HepG2 (cell line): Measurements from ENCODE around the gene ASAP2. TPM values are rescaled to one million over a fixed set of nuclear protein-coding genes. Genes with fewer than 3 reads are reported as not detected.

Experiments used
- AGO1 ChIP-seq: fragments of 200-400 bp; formaldehyde crosslinking; IDR thresholded peaks from 2 replicates; pipeline ENCODE4 v1.6.1; 2017; ENCODE audit warnings: mild to moderate bottlenecking, low read depth, low read length, moderate library complexity; ENCODE audit not compliant: poor library complexity, severe bottlenecking
- BHLHE40 ChIP-seq: IDR thresholded peaks from 2 replicates; pipeline ENCODE4 v1.6.1; 2011; ENCODE audit warnings: low read length, improper control_type of control experiment
- CAMTA2 ChIP-seq: sonication (generic); formaldehyde crosslinking; IDR thresholded peaks from 2 replicates; pipeline ENCODE4 v1.4.0; 2020; ENCODE audit warnings: mild to moderate bottlenecking, missing genetic modification reagents, borderline replicate concordance
- CCDC6 ChIP-seq: sonication (generic); formaldehyde crosslinking; IDR thresholded peaks from 2 replicates; pipeline ENCODE4 v1.8.1; 2022; ENCODE audit warnings: mild to moderate bottlenecking, missing genetic modification reagents, moderate library complexity
- FOXA3 ChIP-seq: IDR thresholded peaks from 2 replicates; pipeline ENCODE4 v1.6.1; 2016; ENCODE audit warnings: missing genetic modification reagents, missing compliant biosample characterization
- ISX ChIP-seq: sonication (generic); formaldehyde crosslinking; conservative IDR thresholded peaks from 2 replicates; pipeline ENCODE4 v1.5.0; 2020; ENCODE audit warnings: missing genetic modification reagents
- JUN ChIP-seq: sonication (generic); formaldehyde crosslinking; IDR thresholded peaks from 2 replicates; pipeline ENCODE4 v1.4.0; 2020; ENCODE audit warnings: mild to moderate bottlenecking, missing genetic modification reagents
- MTA3 ChIP-seq: sonication (generic); formaldehyde crosslinking; IDR thresholded peaks from 2 replicates; pipeline ENCODE4 v1.4.0; 2020; ENCODE audit warnings: missing genetic modification reagents
- NCOA5 ChIP-seq: sonication (generic); formaldehyde crosslinking; IDR thresholded peaks from 2 replicates; pipeline ENCODE4 v1.4.0; 2020; ENCODE audit warnings: missing genetic modification reagents
- NFKBIZ ChIP-seq: IDR thresholded peaks from 2 replicates; pipeline ENCODE4 v1.6.1; 2018; ENCODE audit warnings: missing genetic modification reagents, missing compliant biosample characterization
- PAF1 ChIP-seq: IDR thresholded peaks from 2 replicates; pipeline ENCODE4 v1.6.1; 2016; ENCODE audit warnings: missing genetic modification reagents, missing compliant biosample characterization
- PPARG ChIP-seq: conservative IDR thresholded peaks from 2 replicates; pipeline ENCODE4 v1.6.1; 2016; ENCODE audit warnings: missing biosample characterization, missing genetic modification reagents
- RFX5 ChIP-seq: IDR thresholded peaks from 2 replicates; pipeline ENCODE4 v1.6.1; 2011; ENCODE audit warnings: low read depth, low read length, improper control_type of control experiment
- SAFB2 ChIP-seq: sonication (generic); formaldehyde crosslinking; IDR thresholded peaks from 2 replicates; pipeline ENCODE4 v1.5.1; 2020; ENCODE audit warnings: missing genetic modification reagents, low read depth, mild to moderate bottlenecking, borderline replicate concordance
- SRY ChIP-seq: sonication (generic); formaldehyde crosslinking; IDR thresholded peaks from 2 replicates; pipeline ENCODE4 v1.8.0; 2022; ENCODE audit warnings: mild to moderate bottlenecking, missing genetic modification reagents
- TCF7L2 ChIP-seq: IDR thresholded peaks from 2 replicates; pipeline ENCODE4 v1.6.1; 2011; ENCODE audit warnings: mild to moderate bottlenecking, low read depth, low read length, moderate library complexity
- ZBTB3 ChIP-seq: sonication (generic); formaldehyde crosslinking; IDR thresholded peaks from 2 replicates; pipeline ENCODE4 v1.4.0; 2020; ENCODE audit warnings: low read depth, mild to moderate bottlenecking, moderate library complexity, missing genetic modification reagents, borderline replicate concordance
- ZC3H4 ChIP-seq: sonication (generic); formaldehyde crosslinking; IDR thresholded peaks from 2 replicates; pipeline ENCODE4 v1.4.0; 2020; ENCODE audit warnings: missing genetic modification reagents, borderline replicate concordance
- ZFP36L2 ChIP-seq: sonication (generic); formaldehyde crosslinking; IDR thresholded peaks from 2 replicates; pipeline ENCODE4 v1.4.0; 2020; ENCODE audit warnings: missing genetic modification reagents
- ZNF263 ChIP-seq: sonication (generic); formaldehyde crosslinking; IDR thresholded peaks from 2 replicates; pipeline ENCODE4 v1.4.0; 2020; ENCODE audit warnings: missing genetic modification reagents
- ZNF589 ChIP-seq: sonication (generic); formaldehyde crosslinking; conservative IDR thresholded peaks from 2 replicates; pipeline ENCODE4 v1.8.0; 2022; ENCODE audit warnings: mild to moderate bottlenecking, moderate library complexity, missing genetic modification reagents
- ZNF598 ChIP-seq: sonication (generic); formaldehyde crosslinking; IDR thresholded peaks from 2 replicates; pipeline ENCODE4 v1.5.1; 2020; ENCODE audit warnings: mild to moderate bottlenecking, missing genetic modification reagents, borderline replicate concordance
- ZNF619 ChIP-seq: sonication (generic); formaldehyde crosslinking; IDR thresholded peaks from 2 replicates; pipeline ENCODE4 v1.4.0; 2020; ENCODE audit warnings: mild to moderate bottlenecking, missing genetic modification reagents
- ZNF781 ChIP-seq: sonication (generic); formaldehyde crosslinking; IDR thresholded peaks from 2 replicates; pipeline ENCODE4 v1.5.1; 2020; ENCODE audit warnings: borderline replicate concordance, mild to moderate bottlenecking, missing genetic modification reagents; ENCODE audit errors: not compliant biosample characterization
- polyA plus RNA-seq, 8 experiments: library from polyadenylated mRNA; depleted of rRNA in 3 of 8; stranded (reverse) in 7 of 8; unstranded in 1 of 8; fragments of >200 nt; fragmentation: Illumina TruSeq in 4 of 8; extraction: Trizol in 4 of 8; gene quantifications; 2 replicates each; pipeline versions ENCODE4 v1.2.1 to v1.2.3, GENCODE V29; 2011 to 2016; ENCODE audit warnings: low read depth in 4 of 8, missing spikeins in 1 of 8, mixed read lengths in 1 of 8; ENCODE audit not compliant: insufficient read depth in 1 of 8
- total RNA-seq, 5 experiments: library from RNA; depleted of rRNA; stranded (reverse); fragments of >200 nt; fragmentation: Illumina TruSeq; extraction: Trizol; gene quantifications; 2 replicates each; pipeline ENCODE4 v1.2.3, GENCODE V29; 2016; ENCODE audit warnings: low read depth in 1 of 5
- TF ChIP-seq, protein P1 (sequence below): sonication (generic); formaldehyde crosslinking; IDR thresholded peaks from 2 replicates; pipeline ENCODE4 v1.8.1; 2023; ENCODE audit warnings: missing genetic modification reagents, inconsistent platforms, borderline replicate concordance
- TF ChIP-seq, protein P2 (sequence below): sonication (generic); formaldehyde crosslinking; IDR thresholded peaks from 2 replicates; pipeline ENCODE4 v1.5.1; 2020; ENCODE audit warnings: missing genetic modification reagents, mild to moderate bottlenecking, borderline replicate concordance

Gene ASAP2
- total and polyA plus RNA-seq, 2 of the 13 experiments (the other 11 are each of a cell fraction or from before 2014, with no cell fraction given): 7.3 to 22.3 TPM

DNA sequence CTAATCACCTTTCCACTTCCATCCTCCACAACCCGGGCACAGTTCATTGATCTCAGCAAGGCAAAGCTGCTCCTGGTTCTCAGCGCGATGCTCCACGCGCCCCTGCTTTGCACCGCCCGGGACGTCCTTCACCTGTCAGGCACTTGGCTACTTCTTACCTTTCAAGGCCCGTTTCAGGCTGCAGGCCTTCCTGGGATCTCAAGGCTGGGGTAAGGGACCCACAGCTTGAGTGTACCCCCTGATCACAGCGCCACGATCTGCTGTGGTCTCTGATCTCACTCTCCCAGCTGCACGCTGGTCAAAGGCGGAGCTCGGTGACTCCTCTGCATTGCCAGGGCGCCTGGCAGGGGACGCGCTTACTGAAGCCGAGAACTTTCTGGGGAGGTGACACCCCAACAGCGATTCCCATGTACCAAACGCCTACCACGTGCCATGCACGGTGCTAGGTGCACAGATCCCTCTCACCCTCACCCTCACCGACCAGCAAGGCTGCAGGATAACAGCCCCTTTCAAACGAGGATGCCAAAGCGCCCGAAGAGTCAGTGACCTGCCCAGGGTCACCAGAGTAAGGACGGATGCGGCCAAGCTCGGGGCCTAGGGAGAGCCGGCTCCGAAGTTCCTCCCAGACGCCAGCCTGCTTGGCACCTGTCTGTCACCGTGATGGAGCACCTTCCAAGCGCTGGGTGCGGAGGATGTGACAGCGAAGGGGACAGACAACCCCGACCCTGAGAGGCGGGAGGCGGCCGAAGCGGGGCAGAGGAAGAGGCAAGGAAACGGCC is 215.9 kb downstream of the ASAP2 start (continued):
- peak; percentile 46; the same call in 1 of the 2 replicates for TF ChIP-seq ZNF619 (CRISPR knock-in tag)
- no peak for TF ChIP-seq ZNF589 (CRISPR knock-in tag)
- TF ChIP-seq NCOA5 (CRISPR knock-in tag): no peak
- TF ChIP-seq ZBTB3 (CRISPR knock-in tag): no peak
- no peak for TF ChIP-seq PAF1 (CRISPR knock-in tag)
- no peak for TF ChIP-seq ZFP36L2
- no peak for TF ChIP-seq BHLHE40
- no peak for TF ChIP-seq RFX5
- TF ChIP-seq SRY (CRISPR knock-in tag): peak; percentile 87
- TF ChIP-seq NFKBIZ (CRISPR knock-in tag): no peak
- TF ChIP-seq, protein P1, sequence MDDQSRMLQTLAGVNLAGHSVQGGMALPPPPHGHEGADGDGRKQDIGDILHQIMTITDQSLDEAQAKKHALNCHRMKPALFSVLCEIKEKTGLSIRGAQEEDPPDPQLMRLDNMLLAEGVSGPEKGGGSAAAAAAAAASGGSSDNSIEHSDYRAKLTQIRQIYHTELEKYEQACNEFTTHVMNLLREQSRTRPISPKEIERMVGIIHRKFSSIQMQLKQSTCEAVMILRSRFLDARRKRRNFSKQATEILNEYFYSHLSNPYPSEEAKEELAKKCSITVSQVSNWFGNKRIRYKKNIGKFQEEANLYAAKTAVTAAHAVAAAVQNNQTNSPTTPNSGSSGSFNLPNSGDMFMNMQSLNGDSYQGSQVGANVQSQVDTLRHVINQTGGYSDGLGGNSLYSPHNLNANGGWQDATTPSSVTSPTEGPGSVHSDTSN: no peak
- no peak for TF ChIP-seq JUN (CRISPR knock-in tag)
- TF ChIP-seq PPARG (CRISPR knock-in tag): no peak
- TF ChIP-seq ZNF263 (CRISPR knock-in tag): peak; percentile 11; the same call in 1 of the 2 replicates
- TF ChIP-seq ZC3H4 (CRISPR knock-in tag): no peak
- no peak for TF ChIP-seq ISX
- TF ChIP-seq FOXA3 (CRISPR knock-in tag): no peak
- TF ChIP-seq AGO1: no peak
- TF ChIP-seq SAFB2: no peak
- TF ChIP-seq CAMTA2 (CRISPR knock-in tag): no peak
- no peak for TF ChIP-seq ZNF598 (CRISPR knock-in tag)
- TF ChIP-seq, protein P2, sequence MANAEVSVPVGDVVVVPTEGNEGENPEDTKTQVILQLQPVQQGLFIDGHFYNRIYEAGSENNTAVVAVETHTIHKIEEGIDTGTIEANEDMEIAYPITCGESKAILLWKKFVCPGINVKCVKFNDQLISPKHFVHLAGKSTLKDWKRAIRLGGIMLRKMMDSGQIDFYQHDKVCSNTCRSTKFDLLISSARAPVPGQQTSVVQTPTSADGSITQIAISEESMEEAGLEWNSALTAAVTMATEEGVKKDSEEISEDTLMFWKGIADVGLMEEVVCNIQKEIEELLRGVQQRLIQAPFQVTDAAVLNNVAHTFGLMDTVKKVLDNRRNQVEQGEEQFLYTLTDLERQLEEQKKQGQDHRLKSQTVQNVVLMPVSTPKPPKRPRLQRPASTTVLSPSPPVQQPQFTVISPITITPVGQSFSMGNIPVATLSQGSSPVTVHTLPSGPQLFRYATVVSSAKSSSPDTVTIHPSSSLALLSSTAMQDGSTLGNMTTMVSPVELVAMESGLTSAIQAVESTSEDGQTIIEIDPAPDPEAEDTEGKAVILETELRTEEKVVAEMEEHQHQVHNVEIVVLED (CRISPR knock-in tag): peak; percentile 12; the same call in 1 of the 2 replicates
- TF ChIP-seq ZNF781 (CRISPR knock-in tag): peak; percentile 86
- TF ChIP-seq MTA3 (CRISPR knock-in tag): no peak
- TF ChIP-seq TCF7L2: no peak
- 0 out of 2 replicates have a peak, but pooled peaks have one; percentile 76 for TF ChIP-seq CCDC6
